ENCODE results near the gene MXRA8. TPM values are rescaled to one million over a fixed set of nuclear protein-coding genes. Genes with fewer than 3 reads are reported as not detected.

The MXRA8 gene
- total and polyA plus RNA-seq, 4 donors, result 38.5 to 213 (median 66.9) TPM

DNA sequence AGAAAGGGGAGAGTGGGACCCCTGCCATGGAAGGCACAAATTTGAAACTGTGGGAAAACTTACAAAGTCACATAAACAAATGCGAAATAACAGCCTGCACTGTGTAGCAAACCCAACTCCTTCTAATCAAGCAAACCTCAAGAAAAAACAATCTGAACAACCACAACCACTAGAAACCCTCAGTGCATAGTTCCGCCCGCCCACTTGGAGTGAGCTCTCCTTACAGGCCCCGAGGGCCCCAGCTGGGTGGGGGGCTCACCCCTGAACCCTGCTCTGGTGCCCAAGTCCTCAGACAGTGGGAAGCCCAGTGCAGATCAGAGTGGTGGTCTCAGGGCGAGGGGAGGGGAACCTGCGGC lies 931 bp upstream of the MXRA8 start:
- H3K9me3 ChIP-seq (ENCODE audit: control insufficient read depth in 4 of 4, insufficient read depth in 3 of 4, low read length in 3 of 4), result peaks cover 0 to 3% (median 0%) of the 10 kb centered on the region in 4 donors
- DNase-seq, result peak in 2 of 3 donors; percentile 47 to 52
- H3K27me3 ChIP-seq (ENCODE audit: control insufficient read depth in 3 of 3, insufficient read depth in 3 of 3, low read length in 2 of 3), result peaks cover 0 to 4% (median 0%) of the 10 kb centered on the region in 3 donors
- 63 to 77% methylated on average over 6 of the region's 6 CpGs for WGBS, 2 donors
- peak overlapping the region; percentile 5 to 71 for H3K27ac ChIP-seq (ENCODE audit: low read depth in 1 of 2, low read length in 1 of 2)
- H3K4me1 ChIP-seq (ENCODE audit: control insufficient read depth in 5 of 5, insufficient read depth in 5 of 5, low read length in 5 of 5), result peaks cover 0 to 39% (median 11%) of the 10 kb centered on the region in 5 donors
- H3K4me3 ChIP-seq, result no peak overlapping the region
- ATAC-seq (ENCODE audit: insufficient read depth, low FRiP score), result no peak
- H3K36me3 ChIP-seq (ENCODE audit: control insufficient read depth in 4 of 4, insufficient read depth in 4 of 4, low read length in 4 of 4), result peaks cover 0 to 6% (median under 1%) of the 10 kb centered on the region in 4 donors
- no peak overlapping the region for H3K9ac ChIP-seq (ENCODE audit: insufficient read depth in 1 of 2, low read length in 2 of 2)
- TF ChIP-seq, protein P1, sequence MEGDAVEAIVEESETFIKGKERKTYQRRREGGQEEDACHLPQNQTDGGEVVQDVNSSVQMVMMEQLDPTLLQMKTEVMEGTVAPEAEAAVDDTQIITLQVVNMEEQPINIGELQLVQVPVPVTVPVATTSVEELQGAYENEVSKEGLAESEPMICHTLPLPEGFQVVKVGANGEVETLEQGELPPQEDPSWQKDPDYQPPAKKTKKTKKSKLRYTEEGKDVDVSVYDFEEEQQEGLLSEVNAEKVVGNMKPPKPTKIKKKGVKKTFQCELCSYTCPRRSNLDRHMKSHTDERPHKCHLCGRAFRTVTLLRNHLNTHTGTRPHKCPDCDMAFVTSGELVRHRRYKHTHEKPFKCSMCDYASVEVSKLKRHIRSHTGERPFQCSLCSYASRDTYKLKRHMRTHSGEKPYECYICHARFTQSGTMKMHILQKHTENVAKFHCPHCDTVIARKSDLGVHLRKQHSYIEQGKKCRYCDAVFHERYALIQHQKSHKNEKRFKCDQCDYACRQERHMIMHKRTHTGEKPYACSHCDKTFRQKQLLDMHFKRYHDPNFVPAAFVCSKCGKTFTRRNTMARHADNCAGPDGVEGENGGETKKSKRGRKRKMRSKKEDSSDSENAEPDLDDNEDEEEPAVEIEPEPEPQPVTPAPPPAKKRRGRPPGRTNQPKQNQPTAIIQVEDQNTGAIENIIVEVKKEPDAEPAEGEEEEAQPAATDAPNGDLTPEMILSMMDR (IDR thresholded peaks at IDR 0.05; ENCODE audit: control extremely low read depth, extremely low read depth), result no peak

DNA sequence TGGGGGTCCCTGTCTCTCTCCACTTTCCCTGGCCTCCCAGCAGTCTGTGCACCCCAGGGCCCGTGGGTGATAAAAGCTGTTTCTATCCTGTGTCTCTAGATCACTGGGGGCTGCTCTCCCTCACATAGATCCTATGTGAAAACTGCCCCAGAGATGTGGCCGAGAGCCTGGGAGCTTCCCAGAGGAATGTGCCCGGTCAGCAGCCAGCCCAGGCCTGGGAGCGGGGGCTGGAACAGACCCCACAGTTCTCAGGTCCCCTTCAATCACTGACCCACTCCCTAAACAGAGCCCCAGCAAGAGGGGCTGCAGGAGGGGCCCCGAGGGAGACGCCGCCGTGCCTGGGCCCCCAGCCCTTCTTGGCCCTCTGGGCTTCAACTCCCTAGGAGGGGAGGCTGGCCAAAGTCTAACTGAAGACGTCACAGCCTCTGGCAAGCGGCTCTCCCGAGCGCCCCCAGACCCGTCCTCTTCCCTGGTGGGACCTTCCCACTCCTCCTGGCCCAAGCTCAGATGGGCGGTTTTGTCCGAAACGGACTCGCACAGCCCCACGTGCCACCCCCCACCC lies 403 bp downstream of the MXRA8 start:
- 16 to 23% methylated on average over 17 to 18 of the region's 18 CpGs for WGBS, 2 donors
- TF ChIP-seq, protein P1 (IDR thresholded peaks at IDR 0.05; ENCODE audit: control extremely low read depth, extremely low read depth), result no peak
- H3K9ac ChIP-seq (ENCODE audit: insufficient read depth in 1 of 2, low read length in 2 of 2), result peak overlapping the region; percentile 55 to 86

DNA sequence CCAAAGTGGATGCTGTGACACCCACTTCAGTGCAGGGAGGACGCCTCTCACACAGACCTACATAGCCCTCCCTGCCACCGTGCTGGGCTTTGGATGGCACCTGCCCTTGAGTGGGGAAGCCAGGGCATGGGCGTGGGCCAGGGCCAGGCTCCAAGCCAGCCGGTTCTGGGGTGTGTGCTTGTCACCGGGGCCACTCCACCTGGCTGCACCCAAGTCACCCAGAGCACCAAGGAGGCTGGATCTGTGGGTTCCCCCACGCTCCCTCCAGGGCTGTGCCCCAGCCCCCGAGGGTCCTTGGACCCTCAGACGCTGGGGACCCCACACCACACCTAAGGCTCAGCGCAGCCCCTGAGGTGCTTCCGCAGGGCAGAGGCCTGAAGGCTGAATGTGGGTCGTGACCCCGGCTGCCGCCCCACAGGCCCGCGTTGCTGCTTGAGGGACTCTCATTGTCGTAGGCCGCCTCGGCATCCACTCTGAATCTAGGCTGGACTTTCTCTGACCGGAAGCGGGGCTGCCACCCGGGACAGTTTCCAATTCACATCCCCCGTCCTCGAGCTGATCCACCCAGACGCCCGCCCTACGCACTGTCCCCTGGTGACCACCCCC lies 1.5 kb downstream of the MXRA8 start:
- Histone ChIP-seq H3K4me3 (peak overlapping the region; percentile 23), H3K36me3 (ENCODE audit: control insufficient read depth in 4 of 4, insufficient read depth in 4 of 4, low read length in 4 of 4) (peaks cover 0 to 14% (median 5%) of the 10 kb centered on the region in 4 donors), H3K27me3 (ENCODE audit: control insufficient read depth in 3 of 3, insufficient read depth in 3 of 3, low read length in 2 of 3) (peaks cover 0 to 4% (median 0%) of the 10 kb centered on the region in 3 donors), H3K9me3 (ENCODE audit: control insufficient read depth in 4 of 4, insufficient read depth in 3 of 4, low read length in 3 of 4) (peaks cover 0 to 5% (median 0%) of the 10 kb centered on the region in 4 donors), H3K9ac (ENCODE audit: insufficient read depth in 1 of 2, low read length in 2 of 2) (peak overlapping the region; percentile 55 to 86), H3K4me1 (ENCODE audit: control insufficient read depth in 5 of 5, insufficient read depth in 5 of 5, low read length in 5 of 5) (peaks cover 0 to 44% (median 9%) of the 10 kb centered on the region in 5 donors), H3K27ac (ENCODE audit: low read depth in 1 of 2, low read length in 1 of 2) (peak overlapping the region in 1 of 2 donors; percentile 74)
- ATAC-seq (ENCODE audit: insufficient read depth, low FRiP score) (no peak), DNase-seq (peak; percentile 48 to 65 (median 60))
- TF ChIP-seq, protein P1 (IDR thresholded peaks at IDR 0.05; ENCODE audit: control extremely low read depth, extremely low read depth), result no peak
- WGBS, 2 donors, result 31 to 62% methylated on average over 26 of the region's 26 CpGs

More for the DNA sequence above, 403 bp downstream of the MXRA8 start:
- peaks cover 0 to 4% (median 0%) of the 10 kb centered on the region in 3 donors for H3K27me3 ChIP-seq (ENCODE audit: control insufficient read depth in 3 of 3, insufficient read depth in 3 of 3, low read length in 2 of 3)
- ATAC-seq (ENCODE audit: insufficient read depth, low FRiP score) (no peak), DNase-seq (peak in 1 of 3 donors; percentile 79)
- peaks cover 0 to 8% (median 2%) of the 10 kb centered on the region in 4 donors for H3K36me3 ChIP-seq (ENCODE audit: control insufficient read depth in 4 of 4, insufficient read depth in 4 of 4, low read length in 4 of 4)
- peaks cover 0 to 39% (median 11%) of the 10 kb centered on the region in 5 donors for H3K4me1 ChIP-seq (ENCODE audit: control insufficient read depth in 5 of 5, insufficient read depth in 5 of 5, low read length in 5 of 5)
- H3K9me3 ChIP-seq (ENCODE audit: control insufficient read depth in 4 of 4, insufficient read depth in 3 of 4, low read length in 3 of 4), result peaks cover 0 to 5% (median 0%) of the 10 kb centered on the region in 4 donors
- peak overlapping the region; percentile 21 to 79 for H3K27ac ChIP-seq (ENCODE audit: low read depth in 1 of 2, low read length in 1 of 2)
- H3K4me3 ChIP-seq, result peak overlapping the region; percentile 37

Data from lung (tissue), 12 donors.